KMS-11 (cell line): ENCODE data around the gene SYT1.

ENCODE experiments used
- H2AFZ ChIP-seq: fragments of 200-600 bp; sonication (generic); 2 replicates; pipeline ENCODE4 v1.6.1; 2016; ENCODE audit warnings: antibody characterized with exemption, mixed run types, low read depth
- H3K27ac ChIP-seq: fragments of 200-600 bp; sonication (generic); 2 replicates; pipeline ENCODE4 v1.6.1; 2016; ENCODE audit warnings: mild to moderate bottlenecking, mixed run types
- H3K27me3 ChIP-seq: fragments of 200-600 bp; sonication (generic); 2 replicates; pipeline ENCODE4 v1.6.1; 2017; ENCODE audit warnings: mild to moderate bottlenecking, low read depth, mixed run types, moderate library complexity; ENCODE audit not compliant: insufficient read depth
- H3K36me3 ChIP-seq: fragments of 200-600 bp; sonication (generic); 2 replicates; pipeline ENCODE4 v1.6.1; 2017; ENCODE audit warnings: mild to moderate bottlenecking, mixed run types; ENCODE audit not compliant: insufficient read depth
- H3K4me1 ChIP-seq: fragments of 200-600 bp; sonication (generic); 2 replicates; pipeline ENCODE4 v1.6.1; 2016; ENCODE audit warnings: mild to moderate bottlenecking, low read depth, mixed run types; ENCODE audit not compliant: poor library complexity, severe bottlenecking
- H3K4me2 ChIP-seq: fragments of 200-600 bp; sonication (generic); 2 replicates; pipeline ENCODE4 v1.7.0; 2016; ENCODE audit warnings: mild to moderate bottlenecking, mixed run types
- H3K4me3 ChIP-seq: fragments of 200-600 bp; sonication (generic); IDR thresholded peaks from 2 replicates; pipeline ENCODE4 v1.6.1; 2017; ENCODE audit warnings: low read depth, low read length, mixed read lengths; ENCODE audit not compliant: insufficient read depth
- H3K79me2 ChIP-seq: fragments of 200-600 bp; sonication (generic); 2 replicates; pipeline ENCODE4 v1.6.1; 2016; ENCODE audit warnings: low read depth, mixed run types; ENCODE audit not compliant: insufficient read depth
- H3K9ac ChIP-seq: fragments of 200-600 bp; sonication (generic); 2 replicates; pipeline ENCODE4 v1.6.1; 2016; ENCODE audit warnings: mild to moderate bottlenecking, mixed run types
- H4K20me1 ChIP-seq: fragments of 200-600 bp; sonication (generic); 2 replicates; pipeline ENCODE4 v1.6.1; 2016; ENCODE audit warnings: mild to moderate bottlenecking, mixed run types; ENCODE audit not compliant: insufficient read depth
- CTCF ChIP-seq: fragments of 200-600 bp; sonication (generic); conservative IDR thresholded peaks from 2 replicates; pipeline ENCODE4 v1.6.1; 2017; ENCODE audit warnings: low read depth, mild to moderate bottlenecking, antibody characterized with exemption, low read length, moderate library complexity, mixed read lengths

Gene SYT1

GRCh38 chr12:79374545-79374944, 510.0 kb downstream of the SYT1 start:
- Histone ChIP-seq H3K4me2 (no peak overlapping the region), H3K27ac (no peak overlapping the region), H2AFZ (no peak overlapping the region), H3K36me3 (no peaks in the 10 kb centered on the region), H3K27me3 (no peaks in the 10 kb centered on the region), H3K9ac (no peak overlapping the region), H3K4me1 (no peaks in the 10 kb centered on the region), H3K4me3 (no peak overlapping the region), H4K20me1 (no peaks in the 10 kb centered on the region), H3K79me2 (no peaks in the 10 kb centered on the region)
- no peak for TF ChIP-seq CTCF

GRCh38 chr12:79375050-79375449, 510.5 kb downstream of the SYT1 start:
- Histone ChIP-seq H4K20me1 (no peaks in the 10 kb centered on the region), H3K27me3 (no peaks in the 10 kb centered on the region), H3K4me2 (no peak overlapping the region), H2AFZ (no peak overlapping the region), H3K79me2 (no peaks in the 10 kb centered on the region), H3K36me3 (no peaks in the 10 kb centered on the region), H3K27ac (no peak overlapping the region), H3K4me3 (no peak overlapping the region), H3K9ac (no peak overlapping the region), H3K4me1 (no peaks in the 10 kb centered on the region)
- TF ChIP-seq CTCF, result no peak

- no peaks in the 10 kb centered on the region for H3K4me1 ChIP-seq
- no peak overlapping the region for H3K4me3 ChIP-seq
- no peak overlapping the region for H3K27ac ChIP-seq
- no peak overlapping the region for H3K9ac ChIP-seq
- H3K79me2 ChIP-seq, result no peaks in the 10 kb centered on the region
- no peaks in the 10 kb centered on the region for H3K27me3 ChIP-seq
- no peak overlapping the region for H2AFZ ChIP-seq
- H4K20me1 ChIP-seq, result no peaks in the 10 kb centered on the region
- H3K4me2 ChIP-seq, result no peak overlapping the region
- no peaks in the 10 kb centered on the region for H3K36me3 ChIP-seq
- TF ChIP-seq CTCF, result no peak
Observed at GRCh38 chr12:79378496-79378895, 513.9 kb downstream of the SYT1 start.

- Histone ChIP-seq H3K79me2 (no peaks in the 10 kb centered on the region), H2AFZ (no peak overlapping the region), H3K4me1 (no peaks in the 10 kb centered on the region), H3K9ac (no peak overlapping the region), H3K4me3 (no peak overlapping the region), H4K20me1 (no peaks in the 10 kb centered on the region), H3K4me2 (no peak overlapping the region), H3K36me3 (no peaks in the 10 kb centered on the region), H3K27me3 (no peaks in the 10 kb centered on the region), H3K27ac (no peak overlapping the region)
- TF ChIP-seq CTCF, result no peak
Observed at GRCh38 chr12:79380402-79380801, 515.8 kb downstream of the SYT1 start.
